H9 (cell line): ENCODE results near the gene MCF2L2. TPM values are rescaled to one million over a fixed set of nuclear protein-coding genes. Genes with fewer than 3 reads are reported as not detected.

Experiments
- DNase-seq: peaks from one replicate; pipeline ENCODE4 v3.0.0-alpha.2; 2017
- H2AFZ ChIP-seq: one replicate; pipeline ENCODE4 v1.6.1; 2013; ENCODE audit warnings: mild to moderate bottlenecking, low read length, control low read depth, moderate library complexity
- H2AK5ac ChIP-seq: 2 replicates; pipeline ENCODE4 v1.6.1; 2013; ENCODE audit warnings: low read length, control low read depth, mixed read lengths; ENCODE audit not compliant: insufficient read length
- H2BK120ac ChIP-seq: one replicate; pipeline ENCODE4 v1.6.1; 2013; ENCODE audit warnings: low read depth, mild to moderate bottlenecking, low read length, control low read depth, inconsistent platforms; ENCODE audit not compliant: poor library complexity, severe bottlenecking
- H2BK12ac ChIP-seq: 2 replicates; pipeline ENCODE4 v1.6.1; 2013; ENCODE audit warnings: low read length, control low read depth, mixed read lengths, low read depth; ENCODE audit not compliant: insufficient read length
- H2BK15ac ChIP-seq: 2 replicates; pipeline ENCODE4 v1.6.1; 2013; ENCODE audit warnings: low read depth, low read length, control low read depth
- H2BK20ac ChIP-seq: one replicate; pipeline ENCODE4 v1.6.1; 2013; ENCODE audit warnings: low read depth, mild to moderate bottlenecking, low read length, control low read depth, inconsistent platforms; ENCODE audit not compliant: poor library complexity, severe bottlenecking
- H2BK5ac ChIP-seq: 2 replicates; pipeline ENCODE4 v1.6.1; 2013; ENCODE audit warnings: low read length, control low read depth, mixed read lengths; ENCODE audit not compliant: insufficient read length
- H3K14ac ChIP-seq: 2 replicates; pipeline ENCODE4 v1.6.1; 2013; ENCODE audit warnings: low read length, control low read depth; ENCODE audit not compliant: insufficient read depth
- H3K18ac ChIP-seq: 2 replicates; pipeline ENCODE4 v1.6.1; 2013; ENCODE audit warnings: low read depth, mild to moderate bottlenecking, mixed read lengths, low read length, control low read depth; ENCODE audit not compliant: insufficient read length
- H3K23ac ChIP-seq: 2 replicates; pipeline ENCODE4 v1.6.1; 2013; ENCODE audit warnings: low read length, control low read depth, mixed read lengths, low read depth; ENCODE audit not compliant: insufficient read length
- H3K23me2 ChIP-seq: 2 replicates; pipeline ENCODE4 v1.6.1; 2013; ENCODE audit warnings: low read depth, mild to moderate bottlenecking, mixed read lengths, low read length, control low read depth; ENCODE audit not compliant: insufficient read length, poor library complexity, severe bottlenecking
- H3K27ac ChIP-seq: 2 replicates; pipeline ENCODE4 v1.5.1; 2013; ENCODE audit warnings: low read length, control low read depth, mixed read lengths, low read depth; ENCODE audit not compliant: insufficient read length
- H3K27me3 ChIP-seq: 2 replicates; pipeline ENCODE4 v1.6.1; 2013; ENCODE audit warnings: low read length, control low read depth, inconsistent platforms; ENCODE audit not compliant: insufficient read depth
- H3K4ac ChIP-seq: 2 replicates; pipeline ENCODE4 v1.6.1; 2013; ENCODE audit warnings: low read depth, mild to moderate bottlenecking, control low read depth, inconsistent platforms, low read length, moderate library complexity
- H3K4me1 ChIP-seq: 2 replicates; pipeline ENCODE4 v1.6.1; 2013; ENCODE audit warnings: low read length, control low read depth, inconsistent platforms; ENCODE audit not compliant: insufficient read depth
- H3K4me2 ChIP-seq: 2 replicates; pipeline ENCODE4 v1.6.1; 2013; ENCODE audit warnings: low read length, control low read depth, mixed read lengths; ENCODE audit not compliant: insufficient read length, insufficient read depth
- H3K56ac ChIP-seq: 2 replicates; pipeline ENCODE4 v1.6.1; 2013; ENCODE audit warnings: low read depth, mild to moderate bottlenecking, mixed read lengths, low read length, control low read depth; ENCODE audit not compliant: insufficient read length
- H3K79me1 ChIP-seq: 2 replicates; pipeline ENCODE4 v1.6.1; 2013; ENCODE audit warnings: low read depth, mild to moderate bottlenecking, moderate library complexity, low read length, control low read depth, inconsistent platforms; ENCODE audit not compliant: insufficient read depth, poor library complexity, severe bottlenecking
- H3K79me2 ChIP-seq: 2 replicates; pipeline ENCODE4 v1.6.1; 2013; ENCODE audit warnings: low read length, control low read depth, inconsistent platforms; ENCODE audit not compliant: insufficient read depth
- H3K9ac ChIP-seq: 2 replicates; pipeline ENCODE4 v1.6.1; 2013; ENCODE audit warnings: low read length, control low read depth, mixed read lengths; ENCODE audit not compliant: insufficient read length; ENCODE audit errors: extremely low read depth
- H3K9me3 ChIP-seq: one replicate; pipeline ENCODE4 v1.6.1; 2013; ENCODE audit warnings: low read depth, low read length, inconsistent platforms; ENCODE audit not compliant: control insufficient read depth
- H3T11ph ChIP-seq: one replicate; pipeline ENCODE4 v1.6.1; 2013; ENCODE audit warnings: mild to moderate bottlenecking, low read length, control low read depth, inconsistent platforms
- H4K20me1 ChIP-seq: one replicate; pipeline ENCODE4 v1.6.1; 2013; ENCODE audit not compliant: control insufficient read depth, insufficient read length, insufficient read depth
- H4K5ac ChIP-seq: 2 replicates; pipeline ENCODE4 v1.6.1; 2013; ENCODE audit warnings: low read depth, mild to moderate bottlenecking, mixed read lengths, low read length, control low read depth; ENCODE audit not compliant: insufficient read length
- H4K8ac ChIP-seq: replicated peaks from 2 replicates; pipeline ENCODE4 v1.6.1; 2013; ENCODE audit warnings: low read length, control low read depth, mixed read lengths, low read depth; ENCODE audit not compliant: insufficient read length
- H4K91ac ChIP-seq: 2 replicates; pipeline ENCODE4 v1.6.1; 2013; ENCODE audit warnings: low read depth, mild to moderate bottlenecking, moderate library complexity, mixed read lengths, low read length, control low read depth; ENCODE audit not compliant: insufficient read length
- H3K27ac Mint-ChIP-seq, 3 experiments: 2 replicates in 2 of 3; 3 replicates in 1 of 3; pipeline ENCODE4 v1.8.0; 2020 to 2021; ENCODE audit warnings: mixed read lengths in 3 of 3, mild to moderate bottlenecking in 1 of 3, moderate library complexity in 1 of 3
- H3K27me3 Mint-ChIP-seq: 2 replicates; pipeline ENCODE4 v1.8.0; 2021; ENCODE audit warnings: low read depth, mild to moderate bottlenecking, moderate library complexity, mixed read lengths
- H3K36me3 Mint-ChIP-seq, 3 experiments: 2 replicates in 2 of 3; 3 replicates in 1 of 3; pipeline ENCODE4 v1.8.0; 2020 to 2021; ENCODE audit warnings: low read depth in 3 of 3, mixed read lengths in 3 of 3; ENCODE audit not compliant: insufficient read depth in 1 of 3
- H3K4me1 Mint-ChIP-seq, 2 experiments: 2 replicates each; pipeline ENCODE4 v1.8.0; 2020; ENCODE audit warnings: mixed read lengths in 2 of 2
- H3K4me3 Mint-ChIP-seq, 2 experiments: 2 replicates in 1 of 2; 3 replicates in 1 of 2; pipeline ENCODE4 v1.8.0; 2020 to 2021; ENCODE audit warnings: mild to moderate bottlenecking in 2 of 2, mixed read lengths in 2 of 2, moderate library complexity in 1 of 2
- H3K9me3 Mint-ChIP-seq, 2 experiments: 2 replicates in 1 of 2; 3 replicates in 1 of 2; pipeline ENCODE4 v1.8.0; 2020; ENCODE audit warnings: mild to moderate bottlenecking in 2 of 2, mixed read lengths in 2 of 2, moderate library complexity in 1 of 2
- WGBS: extraction: QIAGEN DNeasy Blood & Tissue Kit; methylation state at CpG from one replicate; pipeline ENCODE4 v1.1.7; 2013; ENCODE audit warnings: missing lambda C conversion rate, low lambda C conversion rate, mixed read lengths; ENCODE audit not compliant: insufficient read length; ENCODE audit errors: extremely low coverage; 5-methylcytosine and 5-hydroxymethylcytosine counted together
- total RNA-seq: library from RNA; stranded (reverse); gene quantifications from 2 replicates; pipeline ENCODE4 v1.2.1, GENCODE V29; 2021
- TF ChIP-seq, protein P1 (sequence below): fragments of 200-600 bp; sonication (generic); conservative IDR thresholded peaks from 3 replicates; pipeline ENCODE4 v1.8.0; 2021; ENCODE audit warnings: antibody characterized with exemption, mild to moderate bottlenecking

Gene MCF2L2
- total RNA-seq, 1 experiment from 2014 or later = 6.4 TPM

DNA sequence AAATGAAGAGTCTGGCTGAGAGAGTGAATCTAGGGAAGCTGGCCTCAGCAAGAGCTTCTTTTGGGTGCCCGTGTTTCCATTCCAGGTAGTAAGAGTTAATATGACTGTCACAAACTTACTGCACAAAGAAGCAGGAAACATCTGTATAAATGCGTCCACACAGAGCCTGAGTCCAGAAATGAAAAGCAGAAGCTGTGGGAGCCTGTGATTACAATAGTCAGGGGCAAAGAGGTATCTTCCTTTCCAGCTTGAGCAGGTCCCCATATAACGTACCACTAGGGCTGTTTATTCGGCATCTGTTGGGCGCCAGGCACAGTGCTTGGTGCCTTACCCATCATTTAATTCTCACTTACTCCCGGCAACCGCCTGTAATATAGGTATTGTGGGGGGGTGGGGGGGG, 215.9 kb downstream of the MCF2L2 start:
- H3K4ac ChIP-seq = no peak overlapping the region
- no peak overlapping the region for H2AK5ac ChIP-seq
- Mint-ChIP-seq H3K9me3 (peaks cover 0 to 7% of the 10 kb centered on the region in 2 experiments; a peak in 3 of 5 replicates), H3K27ac (no peak overlapping the region), H3K27me3 (no peaks in the 10 kb centered on the region), H3K36me3 (peaks cover 0 to 6% (median 2%) of the 10 kb centered on the region in 3 experiments; a peak in 3 of 7 replicates), H3K4me1 (peaks cover 3 to 7% of the 10 kb centered on the region in 2 experiments), H3K4me3 (no peak overlapping the region)
- H3K79me1 ChIP-seq = no peaks in the 10 kb centered on the region
- DNase-seq = no peak
- H3K27me3 ChIP-seq = no peaks in the 10 kb centered on the region
- H2BK12ac ChIP-seq = no peak overlapping the region
- H3K9me3 ChIP-seq = no peaks in the 10 kb centered on the region
- H3K23ac ChIP-seq = no peak overlapping the region
- H4K8ac ChIP-seq = no peak overlapping the region
- H2BK15ac ChIP-seq = no peak overlapping the region
- TF ChIP-seq, protein P1, sequence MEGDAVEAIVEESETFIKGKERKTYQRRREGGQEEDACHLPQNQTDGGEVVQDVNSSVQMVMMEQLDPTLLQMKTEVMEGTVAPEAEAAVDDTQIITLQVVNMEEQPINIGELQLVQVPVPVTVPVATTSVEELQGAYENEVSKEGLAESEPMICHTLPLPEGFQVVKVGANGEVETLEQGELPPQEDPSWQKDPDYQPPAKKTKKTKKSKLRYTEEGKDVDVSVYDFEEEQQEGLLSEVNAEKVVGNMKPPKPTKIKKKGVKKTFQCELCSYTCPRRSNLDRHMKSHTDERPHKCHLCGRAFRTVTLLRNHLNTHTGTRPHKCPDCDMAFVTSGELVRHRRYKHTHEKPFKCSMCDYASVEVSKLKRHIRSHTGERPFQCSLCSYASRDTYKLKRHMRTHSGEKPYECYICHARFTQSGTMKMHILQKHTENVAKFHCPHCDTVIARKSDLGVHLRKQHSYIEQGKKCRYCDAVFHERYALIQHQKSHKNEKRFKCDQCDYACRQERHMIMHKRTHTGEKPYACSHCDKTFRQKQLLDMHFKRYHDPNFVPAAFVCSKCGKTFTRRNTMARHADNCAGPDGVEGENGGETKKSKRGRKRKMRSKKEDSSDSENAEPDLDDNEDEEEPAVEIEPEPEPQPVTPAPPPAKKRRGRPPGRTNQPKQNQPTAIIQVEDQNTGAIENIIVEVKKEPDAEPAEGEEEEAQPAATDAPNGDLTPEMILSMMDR = no peak
- no peak overlapping the region for H4K5ac ChIP-seq
- H3K14ac ChIP-seq = no peak overlapping the region
- 0 out of 2 replicates have a peak, but pooled peaks cover 3% of the 10 kb centered on the region for H3K4me1 ChIP-seq
- H4K20me1 ChIP-seq = no peaks in the 10 kb centered on the region
- H3K23me2 ChIP-seq = no peaks in the 10 kb centered on the region
- no peak overlapping the region for H2BK120ac ChIP-seq
- no peak overlapping the region for H3K4me2 ChIP-seq
- no peak overlapping the region for H2BK5ac ChIP-seq
- no peak overlapping the region for H2AFZ ChIP-seq
- no peak overlapping the region for H3K27ac ChIP-seq
- H4K91ac ChIP-seq = no peak overlapping the region
- H2BK20ac ChIP-seq = no peak overlapping the region
- H3K18ac ChIP-seq = no peak overlapping the region
- no peak overlapping the region for H3K56ac ChIP-seq
- H3T11ph ChIP-seq = no peak overlapping the region
- no peak overlapping the region for H3K9ac ChIP-seq
- H3K79me2 ChIP-seq = no peaks in the 10 kb centered on the region
- no CpG with 5 or more reads among the region's 7 CpGs for WGBS
